Suprapubic skin (tissue), 4 donors: ENCODE results near the gene NOSIP. TPM values are rescaled to one million over a fixed set of nuclear protein-coding genes. Genes with fewer than 3 reads are reported as not detected.

Experiments
- DNase-seq, 2 donors: peaks; one replicate each; pipeline ENCODE4 v3.0.0-alpha.2; 2019; ENCODE audit warnings: low spot score in 2 of 2
- H3K27ac ChIP-seq: fragments of 200-600 bp; sonication (generic); one replicate; pipeline ENCODE4 v1.5.1; 2019
- H3K27me3 ChIP-seq: fragments of 200-600 bp; sonication (generic); one replicate; pipeline ENCODE4 v1.5.1; 2019
- H3K36me3 ChIP-seq: fragments of 200-600 bp; sonication (generic); one replicate; pipeline ENCODE4 v1.5.1; 2019
- H3K4me1 ChIP-seq: fragments of 200-600 bp; sonication (generic); one replicate; pipeline ENCODE4 v1.5.1; 2019
- H3K4me3 ChIP-seq: fragments of 200-600 bp; sonication (generic); one replicate; pipeline ENCODE4 v1.5.1; 2019; ENCODE audit warnings: mild to moderate bottlenecking
- H3K9me3 ChIP-seq: fragments of 200-600 bp; sonication (generic); one replicate; pipeline ENCODE4 v1.5.1; 2019
- EP300 ChIP-seq: sonication (generic); formaldehyde crosslinking; IDR thresholded peaks from one replicate; pipeline ENCODE4 v1.6.1; 2017; ENCODE audit warnings: antibody characterized with exemption
- POLR2A ChIP-seq, 2 donors: fragments of 450-650 bp; IDR thresholded peaks; one replicate each; pipeline ENCODE4 v1.6.1; 2017; ENCODE audit warnings: antibody characterized with exemption in 2 of 2, mild to moderate bottlenecking in 2 of 2, moderate library complexity in 2 of 2
- POLR2AphosphoS5 ChIP-seq, 3 donors: sonication (generic); formaldehyde crosslinking; IDR thresholded peaks; one replicate each; pipeline ENCODE4 v1.6.1; 2017; ENCODE audit warnings: antibody characterized with exemption in 3 of 3
- WGBS: methylation state at CpG from one replicate; pipeline ENCODE4 v1.1.5; 2018; 5-methylcytosine and 5-hydroxymethylcytosine counted together
- total RNA-seq, 4 donors: library from RNA; depleted of rRNA; stranded (reverse); fragments of >200 nt; gene quantifications; one replicate each; pipeline ENCODE4 v1.1.0, GENCODE V29; 2016
- TF ChIP-seq, protein P1 (sequence below), 2 donors: fragments of 200-600 bp in 1 of 2; fragments of 450-650 bp in 1 of 2; sonication (generic) in 1 of 2; IDR thresholded peaks; one replicate each; pipeline ENCODE4 v1.5.1; 2016 to 2019; ENCODE audit warnings: antibody characterized with exemption in 2 of 2, mild to moderate bottlenecking in 1 of 2, moderate library complexity in 1 of 2

Gene NOSIP
- total RNA-seq, 4 donors from 2014 or later, result 42.5 to 85.6 (median 68.9) TPM

DNA sequence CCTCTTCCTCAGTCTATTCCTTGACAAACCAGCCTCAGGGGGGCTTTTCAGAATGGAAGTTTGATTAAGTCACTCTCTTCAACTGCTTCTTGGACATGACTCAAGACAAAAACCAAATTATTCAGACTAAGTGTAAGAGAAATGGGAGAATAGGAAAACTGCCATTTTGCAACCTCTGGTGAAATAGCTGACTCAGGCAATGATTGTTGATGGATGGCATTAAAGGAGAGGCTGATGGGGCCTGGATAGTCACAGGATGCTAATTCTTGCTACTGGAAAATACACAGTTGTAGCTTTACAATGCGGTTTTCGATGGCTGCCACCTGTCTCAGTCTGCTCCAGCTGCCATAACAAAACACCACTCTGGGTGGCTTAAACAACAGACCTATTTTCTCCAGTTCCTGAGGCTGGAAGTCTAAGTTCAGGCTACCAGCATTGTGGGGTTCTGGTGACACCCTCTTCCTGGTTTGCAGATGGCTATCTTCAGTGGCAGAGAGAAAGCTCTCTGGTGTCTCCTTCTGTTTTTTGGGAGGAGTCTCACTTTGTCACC is 6.1 kb downstream of the NOSIP start:
- H3K27me3 ChIP-seq, result no peaks in the 10 kb centered on the region
- no peak overlapping the region for H3K4me3 ChIP-seq
- no peaks in the 10 kb centered on the region for H3K9me3 ChIP-seq
- TF ChIP-seq EP300 (no peak), POLR2A (IDR thresholded peaks at IDR 0.05) (no peak), POLR2AphosphoS5 (IDR thresholded peaks at IDR 0.05) (no peak)
- TF ChIP-seq, protein P1, sequence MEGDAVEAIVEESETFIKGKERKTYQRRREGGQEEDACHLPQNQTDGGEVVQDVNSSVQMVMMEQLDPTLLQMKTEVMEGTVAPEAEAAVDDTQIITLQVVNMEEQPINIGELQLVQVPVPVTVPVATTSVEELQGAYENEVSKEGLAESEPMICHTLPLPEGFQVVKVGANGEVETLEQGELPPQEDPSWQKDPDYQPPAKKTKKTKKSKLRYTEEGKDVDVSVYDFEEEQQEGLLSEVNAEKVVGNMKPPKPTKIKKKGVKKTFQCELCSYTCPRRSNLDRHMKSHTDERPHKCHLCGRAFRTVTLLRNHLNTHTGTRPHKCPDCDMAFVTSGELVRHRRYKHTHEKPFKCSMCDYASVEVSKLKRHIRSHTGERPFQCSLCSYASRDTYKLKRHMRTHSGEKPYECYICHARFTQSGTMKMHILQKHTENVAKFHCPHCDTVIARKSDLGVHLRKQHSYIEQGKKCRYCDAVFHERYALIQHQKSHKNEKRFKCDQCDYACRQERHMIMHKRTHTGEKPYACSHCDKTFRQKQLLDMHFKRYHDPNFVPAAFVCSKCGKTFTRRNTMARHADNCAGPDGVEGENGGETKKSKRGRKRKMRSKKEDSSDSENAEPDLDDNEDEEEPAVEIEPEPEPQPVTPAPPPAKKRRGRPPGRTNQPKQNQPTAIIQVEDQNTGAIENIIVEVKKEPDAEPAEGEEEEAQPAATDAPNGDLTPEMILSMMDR (IDR thresholded peaks at IDR 0.05), result no peak
- H3K36me3 ChIP-seq, result peaks cover 15% of the 10 kb centered on the region
- DNase-seq, result no peak
- 93% methylated on average over 2 of the region's 2 CpGs for WGBS
- no peak overlapping the region for H3K27ac ChIP-seq
- H3K4me1 ChIP-seq, result peaks cover 31% of the 10 kb centered on the region

DNA sequence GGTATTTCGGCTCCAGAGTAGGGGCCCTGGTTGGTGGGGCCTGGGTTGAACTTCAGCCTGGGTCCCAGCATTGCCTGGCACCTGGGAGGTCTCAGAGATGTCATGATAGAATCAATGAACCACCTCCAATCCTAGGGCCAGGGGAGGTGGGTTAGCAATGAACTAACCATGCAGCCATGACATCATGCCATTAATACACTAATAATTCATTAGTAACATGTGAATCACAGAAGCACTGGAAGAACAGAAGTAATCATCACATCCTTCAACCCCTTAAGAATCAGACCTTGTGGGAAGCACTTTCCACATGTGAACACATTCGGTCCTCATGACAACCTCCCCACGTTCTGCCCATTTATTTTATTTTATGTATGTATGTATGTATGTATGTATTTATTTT is 6.9 kb downstream of the NOSIP start:
- no peak for TF ChIP-seq POLR2AphosphoS5 (IDR thresholded peaks at IDR 0.05)
- H3K27ac ChIP-seq, result no peak overlapping the region
- H3K27me3 ChIP-seq, result no peaks in the 10 kb centered on the region
- 81% methylated on average over 3 of the region's 3 CpGs for WGBS
- H3K4me3 ChIP-seq, result no peak overlapping the region
- DNase-seq, result no peak
- H3K4me1 ChIP-seq, result peaks cover 23% of the 10 kb centered on the region
- peaks cover 15% of the 10 kb centered on the region for H3K36me3 ChIP-seq
- H3K9me3 ChIP-seq, result no peaks in the 10 kb centered on the region

DNA sequence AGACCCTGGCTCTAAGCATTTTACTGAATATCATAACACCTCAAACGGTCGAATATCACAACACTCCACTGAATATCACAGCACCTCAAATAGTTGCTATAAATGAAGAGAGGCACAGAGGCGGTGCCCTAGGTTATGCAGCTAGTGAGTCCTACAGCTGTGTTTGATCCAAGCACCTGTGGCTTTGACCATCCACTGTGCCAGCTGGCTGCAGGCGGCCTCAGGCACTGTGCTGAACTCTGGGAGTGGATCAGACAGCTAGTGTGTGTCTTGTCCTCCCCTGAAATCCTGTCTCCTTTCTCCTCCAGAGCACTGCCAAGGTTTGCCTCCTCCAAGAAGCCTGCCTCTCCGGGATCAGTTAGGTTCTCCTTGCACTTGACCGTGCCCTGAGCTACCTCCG is 7.3 kb downstream of the NOSIP start:
- peaks cover 23% of the 10 kb centered on the region for H3K4me1 ChIP-seq
- TF ChIP-seq POLR2A (IDR thresholded peaks at IDR 0.05) (no peak), EP300 (no peak), POLR2AphosphoS5 (IDR thresholded peaks at IDR 0.05) (no peak)
- TF ChIP-seq, protein P1 (IDR thresholded peaks at IDR 0.05), result no peak
- no peak overlapping the region for H3K4me3 ChIP-seq
- no peaks in the 10 kb centered on the region for H3K27me3 ChIP-seq
- peaks cover 15% of the 10 kb centered on the region for H3K36me3 ChIP-seq
- WGBS, result 89% methylated on average over 7 of the region's 7 CpGs
- DNase-seq, result no peak
- no peak overlapping the region for H3K27ac ChIP-seq
- no peaks in the 10 kb centered on the region for H3K9me3 ChIP-seq

DNA sequence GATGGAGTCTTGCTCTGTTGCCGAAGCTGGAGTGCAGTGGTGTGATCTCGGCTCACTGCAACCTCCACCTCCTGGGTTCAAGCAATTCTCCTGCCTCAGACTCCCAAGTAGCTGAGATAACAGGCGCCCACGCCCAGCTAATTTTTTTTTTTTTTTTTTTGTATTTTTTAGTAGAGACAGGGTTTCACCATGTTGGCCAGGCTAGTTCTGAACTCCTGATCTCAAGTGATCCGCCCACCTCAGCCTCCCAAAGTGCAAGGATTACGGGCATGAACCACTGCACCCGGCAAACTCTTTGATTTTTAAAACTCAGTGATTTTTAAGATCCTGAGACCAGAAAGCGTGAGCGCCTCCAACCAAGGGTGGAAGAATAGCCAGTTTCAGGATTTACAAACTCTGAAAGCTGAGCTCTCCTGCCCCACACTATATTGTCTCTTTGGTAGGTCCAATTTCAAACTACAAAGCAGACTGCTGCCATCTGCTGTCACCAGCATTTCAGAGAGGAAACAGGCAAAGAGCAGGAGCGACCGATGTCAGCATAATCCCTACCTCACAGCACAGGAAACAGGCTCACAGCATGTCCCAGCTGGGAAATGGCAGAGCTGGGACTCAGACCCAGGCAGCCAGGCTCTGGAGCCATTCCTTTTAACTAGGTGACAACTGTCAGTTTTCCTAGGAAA is 9.2 kb downstream of the NOSIP start:
- Histone ChIP-seq H3K4me3 (no peak overlapping the region), H3K27me3 (no peaks in the 10 kb centered on the region), H3K9me3 (no peaks in the 10 kb centered on the region), H3K4me1 (peaks cover 29% of the 10 kb centered on the region), H3K27ac (no peak overlapping the region), H3K36me3 (peaks cover 11% of the 10 kb centered on the region)
- no peak for DNase-seq
- WGBS, result 72% methylated on average over 11 of the region's 11 CpGs
- TF ChIP-seq, protein P1 (IDR thresholded peaks at IDR 0.05), result no peak
- no peak for TF ChIP-seq EP300
- TF ChIP-seq POLR2A (IDR thresholded peaks at IDR 0.05), result no peak
- no peak for TF ChIP-seq POLR2AphosphoS5 (IDR thresholded peaks at IDR 0.05)

DNA sequence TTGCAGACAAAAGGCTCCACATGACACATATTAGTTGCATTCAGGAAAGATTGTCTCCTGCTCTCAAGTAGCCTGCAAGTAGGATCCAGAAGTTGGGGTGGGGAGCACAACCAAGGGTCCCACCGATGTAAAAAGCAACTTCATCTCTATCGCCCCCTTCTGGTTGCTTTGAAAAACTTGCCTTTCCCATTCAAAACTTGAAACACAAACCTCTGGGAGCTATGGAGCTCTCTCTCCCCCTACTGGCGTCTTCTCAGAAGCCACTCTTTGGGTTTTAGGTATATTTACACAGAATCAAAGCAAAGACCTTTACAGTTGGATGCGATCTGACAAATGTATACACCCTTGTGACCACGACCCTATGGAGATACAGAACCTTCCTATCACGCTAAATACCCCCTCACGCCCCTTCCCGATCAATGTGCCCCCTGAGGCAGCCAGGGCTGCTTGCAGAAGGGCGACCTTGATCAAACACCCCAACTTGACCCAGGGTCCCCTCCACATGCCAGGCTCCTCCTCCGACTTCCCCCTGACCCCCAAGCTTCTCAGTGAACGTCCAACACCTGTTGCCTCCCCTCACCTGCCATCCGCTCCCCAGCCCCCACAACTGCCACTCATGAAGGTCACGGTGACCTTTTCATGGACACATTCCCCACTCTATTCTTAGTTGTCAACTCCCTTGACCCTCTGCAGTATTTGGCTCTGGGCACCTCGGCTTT is 10.1 kb downstream of the NOSIP start:
- no peak for DNase-seq
- Histone ChIP-seq H3K27me3 (no peaks in the 10 kb centered on the region), H3K9me3 (no peaks in the 10 kb centered on the region), H3K4me1 (peaks cover 33% of the 10 kb centered on the region), H3K4me3 (no peak overlapping the region), H3K27ac (no peak overlapping the region), H3K36me3 (peaks cover 6% of the 10 kb centered on the region)
- 31% methylated on average over 14 of the region's 14 CpGs for WGBS
- TF ChIP-seq, protein P1 (IDR thresholded peaks at IDR 0.05), result peak; percentile 98 to 99
- TF ChIP-seq EP300, result no peak
- TF ChIP-seq POLR2A (IDR thresholded peaks at IDR 0.05), result no peak
